HFFc6 (cell line): ENCODE data around the gene MCM3AP. TPM values are rescaled to one million over a fixed set of nuclear protein-coding genes. Genes with fewer than 3 reads are reported as not detected.

ENCODE experiments used
- DNase-seq: peaks from one replicate; pipeline ENCODE4 v3.0.0-alpha.2; 2018
- H3K27ac Mint-ChIP-seq: 2 replicates; pipeline ENCODE4 v1.8.0; 2020; ENCODE audit warnings: mild to moderate bottlenecking, mixed read lengths
- H3K27me3 Mint-ChIP-seq: 2 replicates; pipeline ENCODE4 v1.8.0; 2021; ENCODE audit warnings: mild to moderate bottlenecking, moderate library complexity, mixed read lengths; ENCODE audit not compliant: insufficient read depth
- H3K36me3 Mint-ChIP-seq: 2 replicates; pipeline ENCODE4 v1.8.0; 2021; ENCODE audit warnings: low read depth, mixed read lengths
- H3K4me1 Mint-ChIP-seq: 2 replicates; pipeline ENCODE4 v1.8.0; 2020; ENCODE audit warnings: low read depth, mixed read lengths
- H3K4me3 Mint-ChIP-seq: 2 replicates; pipeline ENCODE4 v1.8.0; 2020; ENCODE audit warnings: mild to moderate bottlenecking, moderate library complexity, mixed read lengths
- H3K9me3 Mint-ChIP-seq: 2 replicates; pipeline ENCODE4 v1.8.0; 2020; ENCODE audit warnings: mild to moderate bottlenecking, mixed read lengths
- CTCF ChIP-seq: fragments of 200-600 bp; sonication (generic); IDR thresholded peaks from 2 replicates; pipeline ENCODE4 v1.5.0; 2021; ENCODE audit warnings: antibody characterized with exemption, mild to moderate bottlenecking
- total RNA-seq, 6 experiments: library from RNA; stranded (reverse); fragmentation: NEBNext Ultra II Directional; extraction: Animal tissue kit (Norgen Biotek cat#: 25700); gene quantifications; 2 replicates in 1 of 6; 3 replicates in 5 of 6; pipeline ENCODE4 v1.2.3, GENCODE V29; 2021

The MCM3AP gene
- total RNA-seq, 6 experiments from 2014 or later, result 85.7 to 91.8 (median 86.9) TPM

- H3K36me3 Mint-ChIP-seq, result peaks cover 28% of the 10 kb centered on the region
- no peak for DNase-seq
- no peak overlapping the region for H3K4me3 Mint-ChIP-seq
- no peak for TF ChIP-seq CTCF
- H3K4me1 Mint-ChIP-seq, result peaks cover 15% of the 10 kb centered on the region
- no peaks in the 10 kb centered on the region for H3K27me3 Mint-ChIP-seq
- H3K27ac Mint-ChIP-seq, result no peak overlapping the region; the same call in 1 of the 2 replicates
- H3K9me3 Mint-ChIP-seq, result no peaks in the 10 kb centered on the region
Observed at GRCh38 chr21:46199436-46200373, 85.7 kb downstream of the MCM3AP start.

- no peaks in the 10 kb centered on the region for H3K9me3 Mint-ChIP-seq
- TF ChIP-seq CTCF, result no peak
- H3K27ac Mint-ChIP-seq, result no peak overlapping the region
- no peaks in the 10 kb centered on the region for H3K27me3 Mint-ChIP-seq
- H3K4me3 Mint-ChIP-seq, result no peak overlapping the region
- peaks cover 41% of the 10 kb centered on the region for H3K36me3 Mint-ChIP-seq
- DNase-seq, result no peak
- H3K4me1 Mint-ChIP-seq, result peaks cover 15% of the 10 kb centered on the region
Observed at GRCh38 chr21:46196733-46197132, 88.7 kb downstream of the MCM3AP start.

- peaks cover 42% of the 10 kb centered on the region for H3K36me3 Mint-ChIP-seq
- no peak overlapping the region for H3K4me3 Mint-ChIP-seq
- H3K9me3 Mint-ChIP-seq, result no peaks in the 10 kb centered on the region
- no peak for DNase-seq
- H3K27ac Mint-ChIP-seq, result no peak overlapping the region
- H3K4me1 Mint-ChIP-seq, result peaks cover 23% of the 10 kb centered on the region
- H3K27me3 Mint-ChIP-seq, result peaks cover 2% of the 10 kb centered on the region; the same call in 1 of the 2 replicates
- TF ChIP-seq CTCF, result no peak
Observed at GRCh38 chr21:46195595-46196195, 89.7 kb downstream of the MCM3AP start.

GRCh38 chr21:46194374-46195334 lies 90.8 kb downstream of the MCM3AP start:
- DNase-seq, result no peak
- Mint-ChIP-seq H3K9me3 (no peaks in the 10 kb centered on the region), H3K4me3 (no peak overlapping the region), H3K36me3 (peaks cover 32% of the 10 kb centered on the region), H3K27me3 (peaks cover 2% of the 10 kb centered on the region; the same call in 1 of the 2 replicates), H3K27ac (no peak overlapping the region), H3K4me1 (peaks cover 16% of the 10 kb centered on the region)
- TF ChIP-seq CTCF, result no peak

GRCh38 chr21:46193829-46194373 lies 91.5 kb downstream of the MCM3AP start:
- Mint-ChIP-seq H3K36me3 (peaks cover 24% of the 10 kb centered on the region), H3K4me3 (no peak overlapping the region; the same call in 1 of the 2 replicates)

More at GRCh38 chr21:46193829-46194373, 91.5 kb downstream of the MCM3AP start:
- no peak for TF ChIP-seq CTCF
- Mint-ChIP-seq H3K27me3 (peaks cover 2% of the 10 kb centered on the region), H3K27ac (no peak overlapping the region), H3K4me1 (peaks cover 21% of the 10 kb centered on the region), H3K9me3 (no peaks in the 10 kb centered on the region)
- no peak for DNase-seq
